GM04503 (cell line): ENCODE results near the gene XKRX.

Source experiments
- DNase-seq: peaks from one replicate; pipeline ENCODE4 v3.0.0-alpha.2; 2012; ENCODE audit warnings: low read depth

XKRX gene

GRCh38 chrX:100895365-100896075 is 33.2 kb downstream of the XKRX start:
- no peak for DNase-seq

DNA sequence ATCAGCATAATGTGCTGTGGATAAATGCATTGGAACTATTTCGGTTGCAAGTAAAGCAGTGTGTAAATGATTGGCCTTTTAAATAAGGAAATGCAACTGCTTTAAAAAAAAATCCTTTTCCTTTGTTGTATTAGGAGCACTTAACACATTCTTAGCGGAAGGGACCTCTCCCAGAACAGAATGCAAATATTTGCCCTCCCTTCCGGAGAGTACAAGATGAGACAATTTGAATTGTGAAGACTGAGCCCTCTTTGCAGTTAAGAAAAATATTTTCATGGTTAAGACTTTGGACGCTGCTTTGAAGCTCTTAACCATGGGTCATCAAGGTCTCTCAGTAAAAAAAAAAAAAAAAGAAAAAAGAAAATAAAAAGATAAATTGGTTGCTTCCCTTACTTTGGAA is 45.1 kb downstream of the XKRX start:
- DNase-seq: no peak

DNA sequence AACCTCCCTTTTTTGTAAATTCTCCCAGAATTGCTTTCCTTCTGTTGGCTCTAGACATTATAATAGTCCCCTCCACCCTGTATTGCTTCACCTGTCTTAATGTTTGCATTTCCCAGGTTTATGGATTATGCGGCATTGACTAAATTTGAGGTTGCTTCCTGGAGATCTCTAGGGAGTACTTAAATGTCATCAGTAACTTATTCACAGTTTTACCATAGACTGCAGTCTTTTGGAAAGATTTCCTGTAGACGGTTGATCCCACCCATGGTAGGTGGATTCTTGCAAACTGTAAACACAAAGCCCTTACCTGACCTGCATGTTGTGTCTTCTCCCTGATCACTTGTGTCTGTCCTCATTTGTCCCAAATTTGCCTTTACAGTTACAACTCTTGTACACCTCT is 48.3 kb downstream of the XKRX start:
- no peak for DNase-seq

DNA sequence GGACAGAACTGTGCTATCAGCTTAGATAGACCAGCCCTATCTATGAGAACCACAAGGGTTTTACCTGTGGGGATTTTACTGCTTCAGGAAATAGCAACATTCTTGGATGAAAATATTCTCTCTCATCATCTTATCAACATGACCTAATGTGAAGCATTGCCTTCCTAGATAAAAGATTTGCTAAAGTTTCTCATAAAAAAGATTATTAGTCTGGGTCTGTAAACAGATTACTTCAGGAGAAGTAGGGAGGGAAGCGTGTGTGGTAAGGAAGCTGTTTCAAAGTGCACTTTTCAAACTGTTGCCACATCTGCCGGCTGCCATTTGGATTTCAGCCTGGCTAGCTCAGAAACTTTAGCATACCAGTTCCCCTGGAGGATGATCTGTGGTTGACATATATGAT is 54.4 kb downstream of the XKRX start, which contains the start of gene NOX1:
Gene NOX1 (minus strand): TSS at position 35 of the 400 bp plus-strand sequence. CDS start 220 bp downstream, outside the sequence.
- DNase-seq: no peak

DNA sequence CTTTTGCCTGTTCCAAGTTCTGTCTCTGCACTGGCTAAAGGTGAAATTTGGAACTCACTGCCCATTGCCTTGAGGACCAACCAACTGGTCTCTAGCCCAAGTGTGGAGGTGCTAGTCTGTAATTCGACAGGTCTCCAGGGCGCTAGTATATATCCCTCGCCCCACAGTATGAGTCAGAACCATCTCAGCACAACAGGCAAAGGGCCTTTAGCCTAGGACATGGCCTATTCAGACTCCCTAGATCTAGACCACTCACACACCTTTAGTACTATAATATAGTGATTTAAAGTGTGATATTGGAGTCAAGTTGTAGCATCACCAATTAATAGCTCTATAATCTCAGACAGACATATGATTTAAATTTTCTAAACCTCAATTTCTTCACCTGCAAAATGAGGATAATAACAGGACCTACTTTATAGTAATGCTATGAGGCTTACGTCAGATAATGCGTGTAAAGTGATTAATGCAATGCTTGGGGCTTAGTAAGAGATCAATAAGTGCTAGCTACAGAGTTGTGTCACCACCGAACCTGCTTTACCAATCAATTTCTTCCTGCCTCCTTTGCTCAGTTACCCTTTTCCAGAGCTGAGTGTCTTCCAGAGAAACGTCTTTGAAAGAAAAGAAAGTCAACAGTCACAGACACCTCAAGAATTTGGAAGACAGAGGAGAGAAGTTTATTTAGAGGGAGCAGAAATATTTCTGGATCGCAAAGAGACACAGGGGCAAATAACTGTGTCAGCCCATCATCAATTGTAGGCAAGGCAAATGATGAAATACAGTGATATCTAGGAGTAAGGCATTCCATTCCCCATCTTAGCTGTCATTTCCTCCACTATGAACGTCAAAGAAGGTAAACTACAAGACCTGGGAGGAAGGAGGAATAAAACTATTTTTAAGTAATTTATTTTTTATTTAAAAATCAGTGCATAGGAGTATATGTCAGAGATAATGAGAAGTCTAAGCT is 56.8 kb downstream of the XKRX start:
- no peak for DNase-seq

GRCh38 chrX:100870527-100870926 is 58.2 kb downstream of the XKRX start:
- no peak for DNase-seq

DNA sequence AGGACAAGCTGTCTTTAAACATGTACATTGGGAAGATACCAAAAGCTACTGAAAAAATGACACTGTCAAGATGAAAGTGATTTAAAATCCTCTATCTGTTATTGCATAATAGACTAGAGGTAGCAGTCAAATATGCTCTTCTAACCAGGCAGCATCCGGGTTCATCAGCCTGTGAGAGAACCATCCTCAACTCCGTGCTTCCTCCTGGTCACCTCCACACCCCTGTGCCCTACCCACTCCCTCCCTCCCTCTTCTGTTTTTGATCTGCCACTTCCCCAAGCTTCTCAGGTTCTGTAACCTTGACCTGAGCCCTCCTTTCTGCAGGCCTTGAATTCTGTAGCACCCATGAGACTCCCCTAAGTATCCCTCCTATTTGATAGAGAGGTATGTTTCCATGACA is 60.4 kb downstream of the XKRX start:
- DNase-seq: no peak

DNA sequence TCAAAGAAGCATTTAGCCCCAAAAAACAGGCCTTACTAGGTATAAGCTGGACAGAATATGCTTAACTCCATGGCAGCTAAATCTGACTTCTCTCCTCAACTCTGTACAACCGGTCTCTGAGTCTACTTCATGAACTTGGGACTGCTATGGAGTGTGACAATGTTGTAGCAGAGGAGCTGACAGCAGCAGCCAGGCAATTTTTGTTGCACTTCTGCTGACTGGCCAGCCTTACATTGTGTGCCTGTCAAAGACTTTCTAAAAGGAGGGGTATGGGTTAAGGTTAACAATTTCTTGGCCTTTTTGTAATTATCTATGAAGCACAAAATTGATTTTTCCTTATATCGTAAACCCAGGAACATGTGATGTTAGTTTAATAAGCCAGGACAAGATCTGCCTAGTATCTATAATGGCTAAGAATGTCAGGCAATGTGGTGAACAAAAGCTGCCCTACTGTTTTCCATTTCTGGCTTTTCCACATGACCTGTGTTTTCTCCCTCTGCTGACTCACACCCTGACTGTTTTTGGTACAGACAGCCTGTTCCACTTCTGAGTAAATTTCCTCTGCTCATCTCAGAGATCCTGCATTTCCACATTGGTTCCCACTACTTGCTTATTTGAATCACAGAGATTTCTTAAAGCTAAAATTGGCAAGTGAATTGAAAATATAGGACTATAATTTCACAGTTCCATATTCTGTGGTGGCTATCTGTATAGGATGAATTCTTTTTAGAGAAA is 63.9 kb downstream of the XKRX start:
- DNase-seq: no peak
